HG02981 (cell line): ENCODE data around the gene CCDC178.

Source experiments
- ATAC-seq: cut with Tn5 transposase; IDR thresholded peaks from one replicate; pipeline ENCODE4 v1.9.1; 2021; ENCODE audit warnings: mild to moderate bottlenecking, moderate library complexity; ENCODE audit not compliant: unreplicated experiment

CCDC178 gene

GRCh38 chr18:32920796-32921787 is 519.4 kb downstream of the CCDC178 start:
- no peak for ATAC-seq

- peak; percentile 99 for ATAC-seq
These were observed 520.7 kb downstream of the CCDC178 start for GRCh38 chr18:32919799-32920198.

GRCh38 chr18:32918692-32919250 is 521.8 kb downstream of the CCDC178 start:
- no peak for ATAC-seq

GRCh38 chr18:32915516-32915915 is 525.0 kb downstream of the CCDC178 start:
- ATAC-seq = no peak

- ATAC-seq = no peak
These were observed 528.7 kb downstream of the CCDC178 start for GRCh38 chr18:32911660-32912284.

GRCh38 chr18:32910694-32911296 is 529.7 kb downstream of the CCDC178 start:
- no peak for ATAC-seq

GRCh38 chr18:32909798-32910561 is 530.5 kb downstream of the CCDC178 start:
- no peak for ATAC-seq

GRCh38 chr18:32908424-32908805 is 532.1 kb downstream of the CCDC178 start:
- ATAC-seq = no peak

GRCh38 chr18:32907648-32908423 is 532.7 kb downstream of the CCDC178 start:
- no peak for ATAC-seq

- ATAC-seq = no peak
These were observed 533.3 kb downstream of the CCDC178 start for GRCh38 chr18:32907311-32907585.

- no peak for ATAC-seq
These were observed 533.8 kb downstream of the CCDC178 start for GRCh38 chr18:32906506-32907310.

- no peak for ATAC-seq
These were observed 534.9 kb downstream of the CCDC178 start for GRCh38 chr18:32905651-32906050.

GRCh38 chr18:32902568-32903330 is 537.8 kb downstream of the CCDC178 start:
- no peak for ATAC-seq

GRCh38 chr18:32899819-32900218 is 540.7 kb downstream of the CCDC178 start:
- ATAC-seq = no peak

- no peak for ATAC-seq
These were observed 543.6 kb downstream of the CCDC178 start for GRCh38 chr18:32896776-32897547.

- ATAC-seq = no peak
These were observed 546.6 kb downstream of the CCDC178 start for GRCh38 chr18:32893915-32894314.

GRCh38 chr18:32891797-32892196 is 548.7 kb downstream of the CCDC178 start:
- ATAC-seq = no peak

GRCh38 chr18:32891130-32891529 is 549.4 kb downstream of the CCDC178 start:
- ATAC-seq = peak; percentile 55
